Measurements from ENCODE around the gene FGF11.
A peak's percentile ranks its signal among the peaks of the same experiment; 100 is the strongest.

The FGF11 gene

DNA sequence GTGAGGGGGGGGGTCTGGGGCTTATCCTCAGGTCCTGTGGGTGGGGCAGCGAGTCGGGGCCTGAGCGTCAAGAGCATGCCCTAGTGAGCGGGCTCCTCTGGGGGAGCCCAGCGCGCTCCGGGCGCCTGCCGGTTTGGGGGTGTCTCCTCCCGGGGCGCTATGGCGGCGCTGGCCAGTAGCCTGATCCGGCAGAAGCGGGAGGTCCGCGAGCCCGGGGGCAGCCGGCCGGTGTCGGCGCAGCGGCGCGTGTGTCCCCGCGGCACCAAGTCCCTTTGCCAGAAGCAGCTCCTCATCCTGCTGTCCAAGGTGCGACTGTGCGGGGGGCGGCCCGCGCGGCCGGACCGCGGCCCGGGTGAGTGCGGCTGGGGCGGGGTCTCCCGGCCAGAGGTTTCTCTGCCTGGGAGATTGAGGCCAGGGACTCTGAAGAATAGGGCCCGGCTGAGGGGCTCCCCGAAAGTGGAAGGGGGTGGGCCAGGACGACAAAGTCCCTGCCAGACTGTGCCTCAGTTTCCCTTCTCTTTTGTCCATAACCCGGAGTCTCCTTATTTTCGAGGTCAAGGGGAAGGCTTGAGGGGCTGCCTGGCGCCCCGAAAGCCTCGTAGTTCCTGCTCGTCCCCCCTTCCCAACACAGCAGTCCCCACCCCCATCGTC, at the start of gene FGF11:
Gene FGF11, plus strand, starts transcription at position 51 of the 651 bp plus-strand sequence. Its CDS starts 109 bp downstream, at position 160.
- DNase-seq = no peak

DNA sequence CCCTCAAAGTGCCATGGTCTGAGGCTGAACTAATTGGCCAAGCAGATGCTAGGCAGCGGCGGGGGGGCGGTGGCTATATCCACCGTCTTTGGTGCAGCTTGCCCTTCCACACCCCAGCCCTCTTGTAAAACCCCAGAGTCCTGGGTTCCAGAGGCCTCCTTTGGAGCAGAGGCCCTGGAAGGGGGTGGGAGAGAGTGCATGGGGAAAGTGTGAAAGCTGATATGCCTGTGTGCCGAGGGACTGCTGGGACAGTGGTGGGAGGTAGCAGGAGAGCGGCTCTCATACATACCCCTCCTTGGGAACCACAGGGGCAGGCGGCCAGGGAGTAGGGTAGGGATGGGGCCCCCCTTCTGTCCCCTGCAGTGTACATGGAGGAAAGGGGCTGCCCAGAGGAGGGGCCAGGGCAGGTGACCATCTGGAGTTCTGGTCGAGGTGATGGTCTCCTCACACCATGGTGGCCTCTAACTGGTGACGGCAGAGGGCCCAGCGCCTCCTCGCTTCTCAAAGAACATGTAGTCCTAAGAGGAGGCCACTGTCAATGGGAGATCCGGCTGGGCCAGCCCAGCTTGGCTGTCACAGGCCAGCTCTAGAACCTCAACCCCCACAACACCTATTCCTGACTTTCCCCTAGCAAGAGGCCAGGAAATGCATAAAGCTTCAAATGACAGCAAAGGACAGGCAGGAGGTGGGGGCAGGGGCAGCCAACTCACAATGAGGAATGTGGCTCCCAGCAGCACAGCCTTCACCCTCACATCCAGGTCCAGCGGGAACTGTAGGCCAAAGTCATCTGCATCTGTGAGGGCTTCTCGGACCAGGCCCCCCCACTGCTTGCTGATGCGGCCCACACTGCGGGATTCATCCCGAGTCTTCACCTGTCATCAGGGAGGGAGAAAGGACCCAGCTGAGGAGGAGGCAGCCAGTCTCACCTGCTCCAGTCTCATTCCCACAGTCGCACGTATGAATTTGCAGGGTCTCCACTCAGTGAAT, 49.1 kb upstream of the FGF11 start:
- DNase-seq = no peak

DNA sequence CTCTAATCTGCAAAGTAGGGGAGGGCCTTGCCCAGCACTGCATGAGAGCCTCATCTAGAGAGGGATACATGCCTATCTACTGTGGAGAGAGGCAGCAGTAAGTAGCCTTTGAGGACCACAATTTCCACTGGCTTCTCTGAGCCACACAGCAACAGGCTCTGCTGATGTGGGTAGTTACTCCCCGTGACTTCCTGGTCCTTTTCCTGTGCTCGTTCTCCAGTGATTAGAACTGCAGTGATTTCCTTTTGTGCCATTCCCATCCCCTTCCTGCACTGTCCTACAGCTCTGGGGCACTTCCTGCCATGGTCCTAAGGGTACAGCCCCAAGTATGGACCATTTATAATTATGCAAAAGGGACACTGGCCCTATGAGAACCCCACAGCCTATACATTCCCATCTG, 48.0 kb upstream of the FGF11 start:
- DNase-seq = no peak

DNA sequence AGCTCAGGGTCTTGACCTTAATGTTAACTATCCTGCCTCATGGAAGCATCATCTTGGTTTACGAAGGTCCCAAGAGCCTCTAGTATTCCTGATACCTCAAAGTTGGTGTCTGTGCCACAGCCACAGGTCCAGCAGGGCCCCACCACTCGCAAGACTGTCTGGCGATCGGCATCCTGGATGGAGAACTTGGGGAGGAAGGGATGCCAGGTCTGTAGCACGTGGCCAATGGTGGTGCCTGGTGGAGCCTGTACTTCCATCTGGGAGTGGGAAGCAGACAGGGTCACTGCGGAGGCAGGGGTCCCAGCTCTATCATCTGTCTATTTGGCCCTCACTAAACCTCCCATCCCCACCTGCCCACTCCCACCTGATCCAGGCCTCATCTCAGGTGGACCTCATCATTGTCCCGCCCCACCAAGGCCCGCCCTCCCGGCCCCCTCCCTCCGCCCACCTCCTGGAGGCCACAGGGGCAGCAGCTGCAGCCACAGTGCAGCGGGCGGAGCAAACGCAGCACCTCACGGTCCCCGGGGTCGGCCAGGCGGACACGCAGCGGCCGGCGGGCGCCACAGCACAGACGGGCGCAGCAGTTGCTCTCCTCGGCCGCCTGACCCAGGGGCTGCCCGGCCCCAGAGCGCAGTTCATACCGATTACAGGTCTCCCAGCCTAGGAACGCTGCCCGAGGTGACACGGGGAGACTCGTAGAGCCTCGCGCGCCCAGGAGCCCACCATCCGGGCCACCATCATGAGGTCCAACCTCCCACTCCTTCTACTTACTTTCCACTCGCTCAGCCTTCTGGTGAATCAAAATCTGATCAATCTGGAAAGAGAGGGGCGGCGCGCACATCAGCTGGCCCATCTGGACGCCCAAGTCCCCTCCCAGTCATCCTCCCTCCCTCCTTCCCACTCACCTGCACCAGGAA, 46.4 kb upstream of the FGF11 start:
- DNase-seq = no peak

DNA sequence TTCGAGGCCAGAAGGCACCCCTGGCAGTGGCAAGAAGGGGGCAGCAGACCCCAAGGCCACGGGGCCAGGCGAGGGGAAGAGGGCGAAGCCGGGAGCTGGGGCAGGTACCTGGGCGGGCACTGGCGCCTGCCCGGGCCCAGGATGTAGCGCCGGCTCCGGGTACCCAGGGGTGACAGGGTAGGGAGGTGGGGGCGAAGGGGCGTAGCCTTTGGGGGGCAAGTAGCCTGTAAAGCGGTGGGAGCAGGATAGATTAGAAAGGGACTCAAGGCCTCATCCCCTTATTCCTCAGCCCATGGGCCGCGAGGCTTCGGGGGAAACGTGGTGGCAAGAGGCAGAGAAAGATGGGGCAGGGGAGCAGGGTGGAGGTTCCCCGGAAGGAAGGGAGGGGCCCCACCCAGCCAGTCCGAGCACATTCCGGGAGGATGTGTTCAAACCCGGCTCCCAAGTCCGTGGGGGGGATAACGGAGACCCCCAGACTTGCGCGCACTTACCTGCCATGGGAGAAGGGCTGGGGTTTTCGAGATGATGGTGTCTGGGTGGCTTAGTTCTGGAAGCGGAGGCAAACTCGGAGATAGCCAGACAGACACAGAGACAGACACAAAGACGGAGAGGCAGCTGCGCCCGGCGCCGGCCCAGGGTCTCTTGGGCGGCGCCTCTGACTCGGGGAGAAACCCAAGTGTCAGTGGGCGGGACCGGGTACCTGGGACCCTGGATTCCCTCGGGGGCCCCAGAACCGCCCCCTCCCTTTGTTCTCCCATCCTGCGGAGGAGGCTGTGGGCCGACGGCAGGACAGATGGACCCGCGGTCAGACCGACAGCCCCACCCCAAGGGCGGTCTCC, 45.5 kb upstream of the FGF11 start:
- peak; percentile 79 for DNase-seq

DNA sequence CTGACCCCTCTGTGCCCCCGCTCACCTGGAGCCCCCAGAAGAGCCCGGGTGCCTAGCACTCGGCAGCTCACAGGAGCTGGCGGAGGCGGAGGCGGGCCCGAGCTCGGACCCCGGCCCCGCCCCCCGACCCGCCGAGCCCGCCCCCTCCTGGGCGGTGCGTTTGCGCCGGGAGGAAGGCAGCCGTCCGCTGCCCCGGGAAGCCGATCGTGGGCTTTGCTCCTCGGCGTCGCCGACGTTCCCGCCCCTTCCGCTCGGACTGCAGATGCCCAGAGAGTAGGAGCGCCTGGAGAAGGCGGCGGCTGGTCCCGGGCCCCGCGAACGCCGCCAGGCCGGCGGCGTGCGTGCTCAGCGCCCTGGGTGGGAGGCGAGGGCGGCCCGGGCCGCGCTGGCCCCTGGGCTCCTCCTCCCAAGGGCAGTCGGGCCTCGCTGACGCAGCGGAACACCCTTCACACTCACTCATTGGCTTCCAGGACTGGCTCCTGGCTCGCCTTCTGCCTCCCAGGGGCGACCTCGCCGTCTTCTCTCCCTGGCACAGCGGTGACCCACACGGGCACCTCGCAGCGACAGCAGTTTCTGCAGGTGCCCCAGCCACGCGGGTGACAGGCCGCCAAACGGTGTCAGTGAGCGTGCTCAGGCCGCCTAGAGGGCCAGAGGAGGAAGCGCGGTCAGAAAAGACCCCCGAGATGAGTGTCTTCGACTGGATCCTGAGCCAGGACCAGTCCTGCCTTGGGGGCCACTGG, 44.7 kb upstream of the FGF11 start, which contains the start of gene PLSCR3:
Gene PLSCR3, minus strand, starts transcription at position 74 of the 740 bp plus-strand sequence. CDS start 415 bp downstream, outside the sequence.
- DNase-seq = peak; percentile 81

DNA sequence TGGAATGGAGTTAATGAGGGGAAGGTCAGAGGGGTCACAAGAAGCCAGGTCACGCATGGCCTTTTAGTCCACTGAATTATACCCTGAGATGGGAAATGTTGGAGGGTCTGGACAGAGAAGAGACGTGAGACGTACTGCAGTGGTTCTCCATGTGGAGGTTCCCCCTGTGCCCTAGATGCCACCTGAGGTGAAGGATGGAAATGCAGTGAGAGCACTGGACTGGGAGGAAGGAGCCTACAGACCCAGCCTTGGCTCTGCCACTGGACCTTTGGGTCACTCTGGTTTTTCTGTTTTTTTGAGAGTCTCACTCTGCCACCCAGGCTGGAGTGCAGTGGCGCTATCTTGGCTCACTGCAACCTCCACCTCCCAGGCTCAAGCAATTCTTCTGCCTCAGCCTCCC, 43.2 kb upstream of the FGF11 start:
- DNase-seq = no peak

DNA sequence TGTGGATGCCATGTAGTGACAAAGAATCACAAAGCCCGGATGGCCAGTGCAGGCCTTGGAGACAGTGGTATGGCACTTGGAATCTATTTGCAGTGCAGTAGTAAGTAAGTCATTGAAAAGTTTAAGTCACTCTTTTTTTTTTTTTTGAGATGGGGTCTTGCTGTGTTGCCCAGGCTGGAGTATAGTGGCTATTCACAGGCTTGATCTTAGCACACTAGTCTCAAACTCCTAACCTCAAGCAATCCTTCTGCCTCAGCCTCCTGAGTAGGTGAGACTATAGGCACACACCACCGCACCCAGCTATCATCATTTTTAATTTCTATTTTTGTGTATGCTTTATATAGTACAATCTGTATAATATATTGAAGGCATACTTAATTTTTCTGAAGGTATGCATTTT, 40.7 kb upstream of the FGF11 start:
- no peak for DNase-seq

DNA sequence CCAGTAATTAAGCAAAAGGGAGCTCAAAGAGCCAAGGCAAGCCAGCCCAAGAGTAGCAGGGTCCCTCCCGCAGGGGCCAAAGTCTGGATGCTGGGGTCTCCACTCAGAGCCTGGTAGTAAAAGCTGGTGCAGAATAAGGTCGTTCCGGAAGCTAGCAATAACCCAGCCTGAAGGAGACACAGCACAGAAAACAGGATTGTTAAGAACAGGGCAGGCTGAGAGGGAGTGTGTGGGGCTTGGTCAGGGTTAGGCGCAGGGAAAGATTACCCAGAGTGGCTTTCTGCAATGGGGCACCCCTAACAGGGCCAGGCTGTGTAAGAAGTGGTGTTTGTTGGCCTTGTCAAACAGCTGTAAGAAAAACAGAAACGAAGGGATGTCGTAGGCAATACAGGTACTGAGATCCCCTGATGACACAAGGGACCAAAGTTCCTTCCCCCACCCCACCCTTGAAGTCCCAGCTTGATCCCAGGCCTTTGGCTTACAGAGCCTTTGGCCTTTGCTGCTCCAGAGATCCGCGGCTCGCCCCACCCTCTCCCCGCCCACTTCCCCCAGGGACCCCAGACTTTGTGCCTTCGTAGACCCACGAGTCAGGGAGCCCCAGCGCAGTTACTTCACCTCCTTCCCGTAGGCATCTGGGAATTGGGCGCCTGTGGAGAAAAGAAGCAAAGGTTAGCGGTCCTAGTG, 36.1 kb upstream of the FGF11 start:
- no peak for DNase-seq

DNA sequence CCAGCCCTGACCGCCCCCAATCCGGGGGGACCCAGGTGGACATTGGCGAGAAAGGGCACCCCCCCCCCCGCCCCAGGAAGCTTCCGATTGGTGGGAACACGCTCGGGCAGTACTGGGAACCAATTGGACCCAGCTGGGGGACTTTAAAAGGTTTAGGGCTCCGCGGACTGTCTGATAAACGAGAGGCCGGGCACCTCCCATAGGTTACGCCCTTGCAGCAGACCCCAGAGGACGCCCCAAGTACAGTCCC, 35.7 kb upstream of the FGF11 start:
- DNase-seq = no peak

DNA sequence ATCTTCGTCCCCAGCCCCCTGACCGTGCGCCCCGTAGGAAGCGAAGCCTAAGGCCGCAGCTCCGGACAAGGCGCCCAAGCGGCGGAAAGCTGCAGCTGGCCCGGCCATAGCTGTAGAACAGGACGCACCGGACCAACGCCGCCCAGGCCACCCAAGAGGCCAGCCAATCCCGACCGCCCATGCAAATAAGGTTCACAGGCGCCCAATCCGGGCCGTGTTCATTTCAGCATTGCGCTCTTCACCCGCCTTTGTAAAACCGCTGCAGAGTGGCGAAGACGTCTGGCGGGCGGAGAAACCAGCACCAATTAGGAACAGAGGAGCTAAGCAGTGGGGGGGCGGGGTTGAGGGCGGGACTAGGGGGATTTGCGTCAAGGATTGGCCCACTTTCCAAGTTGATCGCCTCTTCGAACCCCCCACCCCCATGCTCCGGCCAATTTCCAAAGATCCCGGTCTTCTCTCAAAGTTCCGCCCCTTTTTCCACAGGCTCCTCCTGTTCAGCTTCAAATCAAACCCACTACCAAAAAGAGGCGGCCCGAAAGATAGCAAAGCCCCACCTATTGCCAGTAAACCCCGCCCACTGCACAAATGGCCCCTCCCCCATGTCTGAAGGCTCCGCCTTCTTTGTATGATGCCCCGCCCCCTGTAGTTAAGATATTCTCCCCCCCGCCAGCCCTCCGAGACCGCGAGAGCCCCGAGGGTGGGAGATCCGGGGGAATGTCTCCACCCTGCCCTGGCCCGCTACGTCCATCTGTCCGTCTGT, 35.2 kb upstream of the FGF11 start, which contains the start of gene TMEM256:
Gene TMEM256, minus strand, starts transcription at position 121 of the 760 bp plus-strand sequence. Its CDS starts 13 bp downstream, at position 108.
- DNase-seq = peak; percentile 97

DNA sequence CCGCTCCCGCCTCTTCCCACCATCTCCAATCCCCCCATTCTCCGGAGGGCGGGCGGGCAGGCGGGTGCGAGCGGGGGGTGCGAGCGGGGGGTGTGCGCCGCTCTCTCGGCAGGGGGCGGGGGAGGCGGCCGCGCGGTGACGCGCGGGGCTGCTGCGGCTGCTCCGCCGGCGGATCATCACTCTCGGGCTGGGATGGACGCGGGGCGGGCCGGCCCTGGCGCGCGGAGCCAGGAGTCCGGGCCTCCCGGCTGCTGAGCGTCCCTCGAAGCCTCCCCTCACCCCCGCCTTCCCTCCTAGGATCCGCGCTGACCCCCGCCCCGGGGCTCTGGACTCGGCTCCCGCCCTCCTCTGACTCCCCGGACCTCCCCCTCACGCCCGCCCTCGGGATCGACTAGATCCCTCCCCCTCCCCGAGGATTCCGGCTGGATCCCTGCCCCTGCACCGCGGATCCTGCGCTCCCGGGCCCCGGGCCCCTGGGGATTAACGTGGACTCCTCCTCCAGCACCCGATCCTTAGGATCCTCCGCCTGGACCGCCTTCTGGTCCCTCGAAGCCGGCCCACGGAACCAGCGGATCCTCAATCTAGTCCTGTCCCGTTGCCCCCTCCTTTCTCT, 34.5 kb upstream of the FGF11 start:
- peak; percentile 75 for DNase-seq

DNA sequence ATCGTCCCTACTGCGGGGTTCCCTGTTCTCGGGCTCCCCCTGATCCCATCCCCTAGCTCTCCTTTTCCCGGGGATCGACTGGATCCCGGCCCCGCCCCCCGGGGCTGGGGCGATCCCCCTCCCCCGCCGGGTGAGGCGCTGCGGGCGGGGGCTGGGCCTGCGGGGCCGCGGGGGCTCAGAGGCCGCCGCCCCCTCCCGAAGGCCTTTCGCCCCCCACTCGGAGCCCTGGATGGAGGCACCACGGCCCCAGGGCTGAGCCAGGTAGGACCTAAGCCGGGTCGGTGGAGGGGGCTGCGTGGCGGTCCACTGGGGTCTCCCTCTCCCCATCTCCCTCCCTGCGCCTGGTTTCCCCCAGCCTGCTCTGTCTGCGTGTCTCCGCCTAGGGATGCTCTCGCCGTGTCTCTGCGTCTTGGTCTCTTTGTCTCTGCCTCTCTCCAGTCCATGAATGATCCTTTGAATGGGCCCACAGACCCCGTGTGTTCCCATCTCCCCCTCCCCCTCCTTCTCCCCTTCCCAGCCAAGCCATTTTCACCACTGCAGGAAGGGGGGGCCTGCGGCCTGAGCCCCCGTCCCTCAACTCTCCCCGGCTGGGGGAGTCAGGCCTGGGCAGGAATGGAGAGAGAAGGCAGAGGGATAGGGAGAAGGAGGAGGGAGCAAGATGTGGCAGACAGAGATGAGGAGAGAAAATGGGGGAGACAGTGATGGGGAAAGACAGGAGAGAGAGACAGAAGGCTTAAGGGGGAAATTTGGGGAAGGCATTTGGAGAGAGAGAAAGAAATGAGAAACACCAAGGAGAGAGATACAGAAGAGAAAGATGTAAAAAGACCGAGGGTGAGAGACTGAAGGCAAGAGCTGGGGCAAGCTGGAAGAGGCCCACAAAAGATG, 33.7 kb upstream of the FGF11 start:
- no peak for DNase-seq

DNA sequence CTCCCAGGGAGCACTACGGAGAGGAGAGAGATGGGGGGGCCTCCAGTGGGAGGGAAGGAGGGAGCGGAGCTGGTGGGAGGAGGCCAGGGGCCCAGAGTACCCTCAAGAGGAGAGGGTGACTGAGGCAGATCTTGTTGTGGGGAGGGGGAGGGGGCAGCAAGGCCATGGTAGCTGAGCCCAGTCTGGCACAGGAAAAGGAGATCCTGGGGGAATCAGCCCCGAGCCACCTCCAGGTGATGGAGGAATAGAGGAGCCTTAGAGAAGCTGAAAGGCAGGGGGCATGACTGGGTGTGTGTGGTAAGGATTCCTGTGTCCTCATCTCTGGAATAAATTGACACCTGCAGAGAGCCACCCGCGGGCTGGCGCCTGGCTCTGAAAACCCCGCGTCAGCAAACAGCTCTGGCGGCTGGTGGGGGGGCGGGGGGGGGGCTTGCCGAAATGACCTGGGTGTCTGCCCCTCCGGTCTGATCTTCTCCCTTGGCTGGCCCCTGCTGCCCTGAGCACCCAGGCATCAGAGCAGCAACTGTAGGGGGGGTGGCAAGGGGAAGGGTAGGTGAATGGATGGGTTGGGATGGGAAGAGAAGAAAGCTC, 33.0 kb upstream of the FGF11 start:
- no peak for DNase-seq

DNA sequence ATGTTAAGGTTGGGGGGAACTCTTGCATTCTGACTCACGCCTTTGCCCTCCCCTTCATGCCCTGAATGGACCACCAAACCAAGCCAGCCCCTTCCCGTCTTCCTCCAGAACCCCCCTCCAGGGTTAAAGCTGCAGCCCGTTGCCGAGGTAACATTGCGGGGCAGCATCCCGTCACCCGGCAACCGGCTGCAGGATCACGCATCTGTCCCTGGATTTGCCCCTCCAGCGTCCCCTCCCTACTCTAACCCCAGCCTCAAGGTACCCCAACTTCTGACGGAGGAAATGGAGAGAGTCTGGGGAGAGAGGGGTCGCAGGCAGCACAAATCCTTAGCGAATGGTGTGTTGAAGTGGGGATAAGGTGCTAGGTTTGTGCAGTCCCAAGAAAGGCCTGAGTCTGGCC, 32.2 kb upstream of the FGF11 start:
- no peak for DNase-seq

DNA sequence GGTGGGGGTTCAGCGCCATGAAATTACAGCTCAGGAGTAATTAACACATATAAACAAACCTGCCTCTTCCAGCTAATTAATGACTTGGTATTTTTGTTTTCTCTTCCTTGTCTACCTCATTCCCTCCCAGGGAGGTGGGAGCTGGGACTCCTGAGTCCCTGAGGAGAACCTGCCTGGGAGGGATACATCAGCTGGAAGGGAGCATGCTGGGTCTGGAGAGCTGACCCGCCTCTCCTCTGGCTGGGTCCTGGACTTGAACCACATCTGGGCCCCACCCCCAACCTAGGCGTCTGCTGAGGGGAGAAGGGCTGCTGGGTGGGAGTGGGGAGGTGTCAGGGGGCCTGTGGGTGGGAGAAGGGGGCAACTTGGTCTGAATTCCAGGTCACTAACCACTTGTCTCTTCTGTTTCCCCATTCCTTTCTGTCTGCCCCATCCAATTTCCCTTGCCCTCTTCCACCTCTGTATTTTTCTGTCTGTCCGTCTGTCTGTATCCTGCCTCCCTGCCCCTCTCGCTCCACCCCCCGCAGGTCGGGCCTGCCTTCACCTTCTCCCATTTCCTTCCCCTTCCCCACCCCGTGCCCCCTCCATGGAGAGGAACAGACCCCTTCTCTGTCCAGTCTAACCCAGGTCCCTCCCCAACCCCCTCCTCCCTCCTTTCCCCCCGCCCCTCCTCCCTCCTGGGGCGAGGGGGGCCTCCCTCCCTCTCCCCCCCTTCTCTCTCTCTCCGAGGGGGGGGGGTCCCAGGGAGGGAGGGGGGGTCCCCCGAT, 31.6 kb upstream of the FGF11 start, which contains the start of gene NLGN2:
Gene NLGN2, plus strand, starts transcription at position 361 of the 767 bp plus-strand sequence. CDS start 411 bp downstream, outside the sequence.
- no peak for DNase-seq

DNA sequence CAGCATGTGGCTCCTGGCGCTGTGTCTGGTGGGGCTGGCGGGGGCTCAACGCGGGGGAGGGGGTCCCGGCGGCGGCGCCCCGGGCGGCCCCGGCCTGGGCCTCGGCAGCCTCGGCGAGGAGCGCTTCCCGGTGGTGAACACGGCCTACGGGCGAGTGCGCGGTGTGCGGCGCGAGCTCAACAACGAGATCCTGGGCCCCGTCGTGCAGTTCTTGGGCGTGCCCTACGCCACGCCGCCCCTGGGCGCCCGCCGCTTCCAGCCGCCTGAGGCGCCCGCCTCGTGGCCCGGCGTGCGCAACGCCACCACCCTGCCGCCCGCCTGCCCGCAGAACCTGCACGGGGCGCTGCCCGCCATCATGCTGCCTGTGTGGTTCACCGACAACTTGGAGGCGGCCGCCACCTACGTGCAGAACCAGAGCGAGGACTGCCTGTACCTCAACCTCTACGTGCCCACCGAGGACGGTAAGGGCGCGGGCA, 31.0 kb upstream of the FGF11 start:
- peak; percentile 44 for DNase-seq

Data from CD4-positive, alpha-beta T cell treated with Interleukin-15 for 1 hour (primary cell).